Hematopoietic multipotent progenitor cell treated with erythropoietin and hydrocortisone succinate and interleukin-3 and kit ligand, for 8 days (in vitro differentiated cells): ENCODE results near the gene SARDH.

Experiments used
- DNase-seq: peaks from one replicate; pipeline ENCODE4 v3.0.0-alpha.2; 2015

Gene SARDH

DNA sequence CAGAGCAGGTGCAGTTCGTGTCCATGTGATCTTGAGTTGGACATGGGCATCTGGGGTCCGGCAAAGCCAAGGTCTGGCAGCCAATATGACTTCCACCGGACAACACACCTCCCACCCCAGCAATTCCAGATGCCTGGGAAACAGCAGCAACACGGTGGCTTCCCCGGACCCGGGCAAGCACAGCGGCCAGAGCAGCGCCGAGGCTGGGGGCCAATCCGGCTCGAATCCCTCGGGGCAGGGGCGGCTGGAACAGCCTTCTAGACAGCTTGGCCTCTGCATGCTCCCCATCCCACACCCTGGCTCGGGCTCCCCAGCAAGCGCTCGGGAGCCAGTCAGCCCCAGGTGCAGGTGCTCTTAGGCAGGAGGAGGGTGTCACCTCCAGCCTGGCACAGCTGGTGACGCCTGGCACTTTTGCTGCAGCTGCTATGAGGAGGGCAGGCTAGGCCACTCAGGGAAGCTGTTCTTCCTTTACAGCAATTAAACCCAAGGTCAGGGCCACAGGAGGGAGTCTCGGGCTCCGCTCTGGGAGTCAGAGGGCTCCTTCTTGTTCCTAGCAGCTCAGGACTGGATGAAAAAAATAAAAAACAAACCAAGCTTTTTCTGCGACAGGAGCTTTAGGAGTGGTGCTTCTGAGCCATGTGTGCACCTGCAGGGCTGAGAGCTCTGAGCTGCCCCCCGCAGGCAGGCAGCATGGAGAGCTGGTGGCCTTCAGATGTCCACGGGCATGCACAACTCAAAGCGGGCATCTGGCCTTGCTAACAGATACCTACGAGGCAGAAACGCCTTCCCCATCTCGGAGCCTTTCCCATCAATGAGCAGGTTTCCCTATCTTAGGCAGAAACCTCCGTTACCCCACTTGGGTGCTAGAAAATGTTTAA is 73.7 kb downstream of the SARDH start:
- no peak for DNase-seq

DNA sequence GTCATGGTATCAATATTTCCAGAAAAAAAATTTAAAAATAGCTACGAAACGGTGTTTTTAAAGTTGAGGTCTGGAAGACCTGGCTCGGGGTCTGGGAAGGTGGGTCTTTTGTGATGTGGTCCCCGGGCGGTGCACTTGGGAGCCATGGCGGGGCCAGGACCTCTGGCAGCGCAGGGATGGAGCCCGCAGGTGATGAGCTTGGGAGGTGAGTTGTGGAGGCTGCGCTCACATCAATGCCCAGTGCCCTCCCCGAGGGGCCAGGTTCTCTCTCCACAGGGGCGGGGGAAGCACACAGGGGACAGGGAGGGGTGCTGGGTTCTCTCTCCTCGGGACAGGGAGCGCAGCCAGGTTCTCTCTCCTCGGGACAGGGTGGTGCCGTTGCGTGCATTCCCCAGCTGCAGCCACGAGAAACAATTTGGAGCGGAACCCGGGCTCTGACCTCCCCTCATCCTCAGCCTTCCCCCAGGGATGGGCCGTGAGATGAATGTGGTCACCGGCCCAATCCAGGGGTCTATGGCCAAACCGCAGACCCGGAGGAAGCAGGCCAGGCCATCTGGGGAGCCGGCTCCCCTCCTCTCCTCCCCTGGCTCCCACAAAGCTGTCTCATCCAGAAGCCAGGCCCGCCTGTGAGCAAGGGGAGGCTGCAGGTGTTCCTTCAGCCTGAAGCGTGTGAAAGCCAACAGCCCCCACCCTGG is 76.2 kb downstream of the SARDH start:
- no peak for DNase-seq

DNA sequence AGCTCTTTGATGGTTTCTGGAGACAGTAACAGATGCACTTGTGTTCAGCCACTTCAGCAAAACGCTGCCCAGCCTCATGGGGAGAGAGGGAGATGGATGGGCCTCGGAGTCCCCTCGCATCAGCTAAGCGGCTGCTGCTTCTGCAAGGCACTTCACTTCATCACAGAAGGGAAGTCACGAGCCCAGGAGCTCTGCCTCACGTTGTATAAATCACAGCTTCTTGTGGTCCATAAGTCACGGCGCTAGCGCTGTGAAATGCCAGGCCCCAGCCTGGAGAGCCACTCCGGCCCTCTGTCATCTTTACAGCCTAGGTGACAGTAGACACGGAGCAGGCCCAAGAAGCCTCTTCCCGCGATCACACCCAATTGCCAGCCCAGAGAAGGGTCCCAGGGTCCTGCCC is 78.6 kb downstream of the SARDH start:
- no peak for DNase-seq

DNA sequence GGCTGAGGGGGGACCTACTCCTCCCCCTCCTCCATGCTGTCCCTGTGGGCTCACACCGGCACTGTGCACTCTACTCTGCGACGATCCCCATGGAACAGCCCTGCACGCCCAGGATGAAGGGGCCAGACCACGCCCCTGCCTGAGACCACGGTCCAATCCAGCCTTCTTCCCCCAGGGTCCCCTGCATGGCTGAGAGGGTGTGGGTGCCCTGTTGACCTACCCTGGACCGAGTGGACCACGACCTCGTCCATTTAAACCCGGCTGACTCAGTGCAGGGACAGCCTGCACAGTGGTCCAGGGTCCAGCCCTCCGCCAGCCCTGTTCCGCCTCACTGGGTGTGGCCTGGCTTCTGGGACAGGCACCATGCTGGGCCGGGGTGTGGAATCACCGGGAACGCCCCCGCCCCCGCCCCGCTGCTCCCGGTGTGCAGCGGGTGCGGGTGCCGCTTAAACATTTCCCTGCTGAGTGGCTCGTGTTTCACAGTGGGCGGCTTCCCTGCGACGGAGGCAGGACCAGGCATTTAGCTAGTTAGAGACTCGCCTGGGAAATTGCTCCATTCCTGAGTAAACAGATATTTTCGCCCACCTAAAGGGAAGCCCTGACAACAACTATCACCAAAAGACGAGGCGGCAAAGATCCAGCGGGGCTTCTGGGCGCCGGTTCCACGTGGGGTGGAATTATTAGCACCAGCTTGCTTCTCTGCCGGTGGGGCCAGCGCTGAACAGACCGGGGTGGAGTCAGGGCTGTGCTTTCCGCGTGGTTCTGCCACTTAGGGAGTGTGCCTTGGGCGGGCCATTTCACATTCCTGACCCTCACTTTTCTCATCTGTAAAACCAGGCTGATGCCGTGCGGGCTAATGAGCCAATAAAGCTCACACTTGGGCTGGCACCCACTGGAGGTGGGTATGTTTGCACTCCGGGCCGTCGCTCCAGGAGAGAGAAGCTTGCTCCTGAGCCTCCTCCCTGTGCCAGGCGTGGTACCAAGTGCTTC is 79.4 kb downstream of the SARDH start:
- no peak for DNase-seq

DNA sequence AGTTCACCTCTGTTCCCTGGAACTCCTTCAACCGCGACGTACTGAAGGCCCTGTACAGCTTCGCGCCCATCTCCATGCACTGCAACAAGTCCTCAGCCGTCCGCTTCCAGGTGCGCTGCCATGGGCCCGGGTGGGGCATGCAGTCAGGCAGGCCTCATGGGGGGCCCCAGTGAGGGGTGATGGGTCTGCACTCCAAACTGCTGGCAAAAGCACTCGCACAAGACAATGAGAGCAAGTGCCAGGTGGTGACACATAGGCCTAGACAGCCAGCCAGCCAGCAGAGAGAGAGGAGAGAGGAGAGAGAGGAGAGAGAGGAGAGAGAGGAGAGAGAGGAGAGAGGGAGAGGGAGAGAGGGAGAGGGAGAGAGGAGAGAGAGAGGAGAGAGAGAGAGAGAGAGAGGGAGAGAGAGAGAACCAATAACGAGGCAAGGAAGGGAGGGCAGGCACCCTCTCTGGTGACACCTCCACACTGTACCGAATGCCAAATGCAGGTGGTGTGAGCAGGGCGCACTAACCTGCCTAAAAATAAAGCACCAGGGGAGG is 81.0 kb downstream of the SARDH start:
- DNase-seq, result no peak

DNA sequence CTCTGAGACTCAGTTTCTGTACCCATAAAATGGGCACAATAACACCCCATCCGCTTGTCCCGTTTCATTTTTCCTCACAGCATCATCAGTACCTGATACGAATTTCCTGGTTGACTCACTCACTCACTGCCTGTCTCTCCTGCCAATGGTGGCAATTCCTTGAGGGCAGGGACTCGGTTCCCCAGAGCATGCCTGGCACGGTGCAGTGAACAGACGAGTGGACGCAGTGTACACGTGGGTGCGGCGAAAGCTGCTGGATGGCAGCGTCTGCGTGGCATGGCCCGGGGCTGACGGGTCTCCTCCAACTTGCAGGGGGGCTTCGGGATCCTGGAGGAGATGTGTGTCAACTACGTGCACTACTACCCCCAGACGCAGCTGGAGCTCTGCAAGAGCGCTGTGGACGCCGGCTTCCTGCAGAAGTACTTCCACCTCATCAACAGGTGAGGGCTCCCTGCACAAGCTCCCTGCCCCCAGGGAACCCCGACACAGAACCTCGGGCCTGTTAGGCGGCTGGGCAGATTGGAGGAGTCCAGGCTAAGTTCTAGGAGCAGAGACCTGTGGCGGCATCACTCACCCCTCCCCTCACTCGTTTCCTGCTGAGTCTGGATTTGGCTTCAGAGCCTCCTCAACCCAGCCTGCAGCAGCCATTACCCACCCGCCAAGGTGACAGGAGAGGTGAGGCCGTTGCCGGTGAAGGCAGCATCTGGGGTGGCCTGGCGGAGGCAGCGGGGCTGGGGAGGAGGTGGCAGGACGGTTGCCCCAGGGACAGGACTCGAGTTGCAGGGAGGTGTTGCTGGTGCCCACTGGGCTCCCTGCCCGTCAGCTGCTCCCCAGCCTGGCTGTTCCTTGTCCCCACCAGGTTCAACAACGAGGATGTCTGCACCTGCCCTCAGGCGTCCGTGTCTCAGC is 81.7 kb downstream of the SARDH start:
- no peak for DNase-seq

DNA sequence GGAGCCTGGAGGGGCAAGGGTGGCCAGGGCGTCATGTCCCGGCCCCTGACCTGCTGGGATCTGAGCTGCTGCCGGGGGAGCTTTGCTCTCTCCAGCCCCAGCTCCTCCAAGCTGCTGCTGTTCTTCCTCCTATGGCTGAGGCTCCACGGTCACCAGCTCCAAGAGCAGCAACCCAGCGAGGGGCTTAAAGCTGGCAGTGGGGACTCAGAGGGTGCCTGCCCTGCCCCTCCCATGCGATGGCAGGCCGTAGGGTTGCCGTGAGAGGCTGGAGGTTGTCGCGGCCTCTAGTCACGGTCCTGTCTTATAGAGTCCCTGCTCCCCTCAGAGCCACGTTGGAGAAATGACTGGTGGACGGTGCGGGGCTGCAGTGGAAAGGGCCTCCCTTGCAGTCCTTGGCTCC is 82.5 kb downstream of the SARDH start:
- DNase-seq, result no peak

DNA sequence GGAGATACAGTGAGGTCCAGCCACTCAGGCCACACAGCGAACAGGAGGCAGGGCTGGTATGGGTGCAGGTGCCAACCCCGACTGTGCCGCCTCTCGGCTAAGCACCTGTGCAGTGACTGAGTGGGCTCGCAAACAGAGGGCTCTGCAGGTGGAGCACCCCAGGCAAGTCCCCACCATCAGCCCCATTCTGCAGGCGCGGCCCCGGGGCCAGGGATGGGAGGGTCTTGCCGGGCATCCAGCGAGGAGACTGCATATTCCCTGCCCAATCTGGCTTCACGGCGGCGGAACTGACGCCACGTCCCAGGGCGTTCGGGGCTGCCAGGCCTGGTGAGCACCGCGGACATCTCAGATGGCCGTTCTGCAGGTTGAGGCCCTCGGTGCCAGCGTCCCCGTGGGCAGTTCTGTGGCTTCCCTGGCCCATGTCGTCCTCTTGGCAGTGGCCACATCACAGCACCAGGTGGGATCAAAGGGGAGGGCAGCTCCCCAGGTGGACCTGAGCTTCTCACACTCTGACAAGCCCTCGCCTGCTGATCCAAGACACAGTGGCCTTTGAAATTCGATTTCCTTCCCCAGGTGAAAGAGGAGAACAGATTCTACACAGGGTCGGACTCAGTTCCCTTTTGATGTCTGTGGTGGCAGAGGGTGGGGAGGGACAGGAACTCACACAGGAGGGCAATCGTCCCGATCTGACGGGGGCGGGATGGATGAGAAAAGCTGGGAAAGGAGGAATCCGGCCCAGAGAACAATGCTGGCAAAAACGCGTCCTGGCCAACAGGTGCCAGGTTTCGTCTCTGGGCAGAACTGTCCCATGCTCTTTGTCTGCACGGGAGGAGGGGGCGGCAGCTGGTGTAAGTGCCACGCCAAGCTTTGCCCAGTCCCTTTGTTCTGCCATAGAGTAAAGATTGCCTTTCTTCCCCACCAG is 83.2 kb downstream of the SARDH start:
- DNase-seq, result no peak

DNA sequence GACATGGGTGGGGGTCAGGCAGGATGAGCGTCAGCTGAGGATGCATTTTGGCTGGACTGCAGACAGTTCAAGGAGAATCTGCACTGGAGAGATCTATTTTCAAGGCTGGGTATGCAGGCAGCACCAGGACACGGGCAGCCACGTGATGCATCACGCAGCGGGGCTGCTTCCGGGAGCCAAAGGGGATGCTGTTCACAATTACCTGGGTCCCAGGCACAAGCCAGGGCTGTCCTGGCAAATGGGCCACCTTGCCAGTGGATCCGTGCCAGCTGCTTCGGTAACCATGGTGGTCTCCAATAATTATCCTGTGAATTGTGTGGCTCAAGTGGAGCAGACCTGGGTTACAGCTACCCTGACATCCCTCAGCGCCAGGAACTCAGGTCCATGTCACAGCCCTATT is 84.5 kb downstream of the SARDH start:
- no peak for DNase-seq

DNA sequence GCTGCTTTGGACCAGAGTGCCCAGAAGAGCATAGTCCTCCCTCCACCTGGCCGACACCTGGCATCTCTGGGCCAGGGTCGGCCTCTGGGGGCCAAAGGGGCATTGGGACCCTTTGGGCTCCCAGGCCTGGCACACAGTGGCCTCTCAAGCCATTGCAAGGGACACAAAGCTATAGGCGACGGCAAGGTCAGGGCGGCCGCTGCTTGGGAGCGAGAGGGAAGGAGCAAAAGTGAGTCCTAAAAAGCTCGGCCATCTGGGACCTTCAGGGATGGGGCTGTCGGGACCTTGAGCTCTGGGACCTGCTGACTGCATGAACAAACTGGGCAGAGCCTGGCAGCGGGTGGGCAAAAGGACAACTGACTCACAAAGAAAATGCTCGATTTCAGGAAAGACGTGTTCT is 88.1 kb downstream of the SARDH start:
- no peak for DNase-seq

DNA sequence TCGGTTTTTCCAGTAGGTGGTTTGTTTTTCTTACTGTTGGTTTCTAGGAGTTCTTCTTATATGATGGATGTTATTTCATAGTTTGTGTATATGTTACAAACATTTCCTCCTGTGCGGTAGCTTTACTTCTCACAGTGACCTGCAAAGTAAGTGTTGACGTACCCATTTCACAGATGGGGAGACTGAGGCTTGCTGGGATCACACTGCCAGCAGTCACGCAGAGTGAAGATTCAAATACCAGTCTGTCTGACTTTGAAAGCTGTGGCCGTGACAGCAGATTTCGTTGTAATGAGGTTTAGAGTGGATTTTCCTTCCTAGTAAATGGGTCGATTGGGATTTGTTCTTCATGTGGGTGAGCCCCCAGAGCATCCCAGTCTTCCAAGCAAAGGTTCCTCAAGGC is 89.0 kb downstream of the SARDH start:
- DNase-seq, result no peak

DNA sequence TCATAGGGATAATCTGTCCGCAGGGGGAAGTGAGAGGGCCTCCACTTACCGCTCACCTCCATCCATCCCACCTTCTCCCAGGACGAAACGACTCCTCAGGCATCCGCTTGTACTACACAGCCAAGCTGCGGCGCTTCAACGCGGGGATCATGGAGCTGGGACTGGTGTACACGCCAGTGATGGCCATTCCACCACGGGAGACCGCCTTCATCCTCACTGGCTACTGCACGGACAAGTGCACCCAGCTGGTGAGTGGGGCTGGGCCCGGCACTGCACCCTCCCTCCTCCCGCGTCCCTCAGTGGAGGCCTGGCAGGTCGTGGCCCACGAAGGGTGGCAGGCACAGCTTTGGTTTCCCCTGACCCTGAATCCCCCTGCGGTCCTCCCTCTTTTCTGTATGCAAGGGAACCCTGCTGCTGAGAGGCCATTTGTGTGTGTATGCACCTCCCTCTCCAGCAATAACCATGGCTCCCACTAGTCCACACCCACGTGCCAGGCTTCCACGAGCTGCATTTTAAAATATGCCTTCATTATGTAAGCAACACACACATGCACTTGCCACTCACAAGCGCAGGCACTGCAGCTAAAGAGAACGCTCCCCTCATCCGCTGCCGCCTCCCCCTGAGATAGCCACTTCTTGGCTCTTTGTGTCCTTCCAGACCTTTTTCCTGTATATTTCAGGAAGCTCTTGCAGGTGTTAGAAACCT is 90.2 kb downstream of the SARDH start:
- DNase-seq, result no peak

DNA sequence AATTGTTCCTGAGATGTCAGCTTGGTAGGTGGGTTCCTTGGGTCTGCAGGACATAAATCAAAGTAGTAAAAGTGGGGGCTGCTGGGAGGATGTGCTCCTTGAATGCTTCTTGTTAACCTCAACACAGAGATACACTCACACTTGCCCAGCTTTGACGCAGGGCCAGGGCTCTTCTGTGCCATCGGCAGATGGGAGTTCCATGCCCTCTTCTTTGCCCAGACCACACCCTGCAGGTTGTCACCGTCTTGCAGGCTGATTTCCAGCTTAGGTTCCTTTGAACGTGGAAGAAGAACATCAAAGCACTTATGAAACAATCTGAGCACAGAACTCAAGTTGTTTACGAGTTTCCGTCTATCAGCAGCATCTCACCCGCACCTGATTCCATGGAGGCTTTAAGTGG is 91.0 kb downstream of the SARDH start:
- no peak for DNase-seq

DNA sequence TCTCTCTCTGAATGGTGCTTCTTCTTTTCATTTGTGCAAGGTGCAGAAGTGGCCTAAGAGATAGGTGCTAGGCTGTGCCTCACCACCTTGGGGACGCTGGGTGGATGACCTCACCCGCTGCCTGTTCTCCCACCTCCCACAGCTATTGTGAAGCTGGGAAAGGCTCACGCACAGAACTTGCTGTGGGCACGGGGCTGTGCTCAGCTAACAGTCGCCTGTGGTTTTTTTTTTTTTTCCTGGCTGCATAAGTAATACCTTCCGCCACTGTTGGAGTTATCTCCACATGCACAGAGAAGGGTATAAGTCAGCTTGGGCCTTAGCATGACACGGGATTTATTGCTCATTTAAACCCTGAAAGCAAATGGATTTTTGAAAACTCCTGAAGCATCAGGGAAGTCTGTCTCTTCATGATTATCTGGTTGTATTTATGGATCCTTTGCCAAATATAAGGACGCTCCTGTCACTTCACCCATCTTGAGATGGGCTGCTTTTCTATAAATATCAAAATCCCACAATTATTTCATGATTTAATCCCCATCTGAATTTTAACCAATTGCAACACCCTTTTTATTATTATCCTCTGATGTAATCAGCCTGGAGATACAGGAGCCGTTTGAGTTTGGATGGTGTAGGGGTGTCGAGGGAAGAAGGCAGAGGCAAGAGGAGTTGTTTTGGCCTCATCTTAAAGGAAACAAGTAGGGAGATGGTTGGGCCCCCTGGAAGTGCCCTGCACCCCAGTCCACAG is 93.0 kb downstream of the SARDH start:
- DNase-seq, result no peak

DNA sequence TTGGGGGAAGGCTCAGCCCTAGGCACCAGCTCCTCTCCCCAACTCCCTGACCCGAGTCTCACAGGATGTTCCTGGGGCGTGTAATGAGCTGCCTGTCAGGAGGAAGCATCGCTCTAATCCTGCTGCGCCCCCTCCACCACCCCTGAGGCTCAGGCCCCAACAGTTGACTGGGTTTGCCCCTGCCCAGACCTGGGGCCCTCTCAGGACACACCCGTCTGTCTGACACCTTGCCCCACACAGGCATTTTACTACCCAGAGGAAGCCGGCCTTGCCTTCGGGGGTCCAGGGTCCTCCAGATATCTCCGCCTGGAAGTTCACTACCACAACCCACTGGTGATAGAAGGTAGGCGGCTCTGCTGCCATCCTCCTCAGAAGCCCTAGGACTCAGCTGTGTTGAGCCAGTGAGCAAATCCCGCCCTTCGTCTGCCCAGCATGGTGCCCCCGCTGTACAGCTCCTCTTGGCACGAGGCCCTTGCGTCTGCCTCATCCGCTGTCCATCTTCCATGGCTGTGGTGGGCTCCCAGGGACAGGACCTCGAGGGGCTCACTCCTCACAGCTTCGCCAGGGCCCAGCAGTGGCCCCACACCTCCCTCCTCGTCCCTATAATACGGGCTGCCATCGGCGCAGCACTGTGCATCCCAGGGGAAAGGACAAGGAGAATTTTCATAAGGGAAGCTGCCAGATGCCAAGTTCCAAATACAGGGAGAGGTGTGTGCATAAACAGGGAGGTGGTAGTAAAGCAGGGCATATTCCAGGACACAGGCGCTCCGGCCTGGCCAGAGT is 94.0 kb downstream of the SARDH start:
- no peak for DNase-seq

DNA sequence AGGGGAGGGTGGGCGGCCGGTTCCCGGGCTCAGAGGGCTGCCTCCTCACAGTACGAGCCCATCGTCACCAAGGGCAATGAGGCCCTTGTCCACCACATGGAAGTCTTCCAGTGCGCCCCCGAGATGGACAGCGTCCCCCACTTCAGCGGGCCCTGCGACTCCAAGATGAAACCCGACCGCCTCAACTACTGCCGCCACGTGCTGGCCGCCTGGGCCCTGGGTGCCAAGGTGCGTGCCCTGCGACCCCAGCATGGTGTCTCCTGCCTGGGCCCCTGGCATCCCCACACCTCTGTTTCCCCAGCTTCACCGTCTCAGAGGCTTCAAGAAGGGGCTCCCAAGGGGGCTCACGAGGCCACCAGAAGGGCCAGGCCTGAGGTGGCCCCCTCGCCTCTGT is 94.8 kb downstream of the SARDH start:
- no peak for DNase-seq

DNA sequence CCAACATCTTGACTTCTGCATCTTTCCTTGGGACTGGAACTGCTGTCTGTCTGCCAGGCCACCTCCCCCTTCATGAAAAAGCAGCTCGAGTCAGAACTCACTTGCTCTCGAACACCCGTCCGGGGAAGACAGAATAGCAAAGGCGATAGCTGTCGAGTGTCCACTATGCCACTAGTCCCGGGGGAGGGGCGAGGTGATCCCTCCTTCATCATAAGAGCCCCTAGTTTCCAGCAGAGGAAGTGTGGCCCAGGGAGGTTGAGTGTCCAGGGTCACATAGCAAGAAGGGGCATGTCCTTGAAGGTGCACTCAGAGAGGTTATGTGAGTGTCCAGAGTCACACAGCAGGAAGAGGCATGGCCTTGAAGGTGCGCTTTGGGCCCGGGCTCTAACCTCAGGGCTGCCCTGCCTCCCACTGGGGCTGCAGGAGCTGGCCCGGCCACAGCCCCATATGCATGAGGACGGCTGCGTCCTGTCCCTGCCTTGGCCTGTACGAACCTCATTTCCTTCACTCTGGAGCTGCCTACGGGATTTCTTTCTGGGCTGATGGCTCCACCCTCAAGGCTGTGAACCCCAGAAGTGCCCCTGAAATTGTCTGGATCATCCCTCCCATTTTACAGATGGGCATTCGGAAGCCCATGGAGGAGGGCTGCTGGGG is 95.3 kb downstream of the SARDH start:
- DNase-seq, result no peak
